Fibroblast of lung (primary cell): ENCODE results near the gene BACH1. TPM values are rescaled to one million over a fixed set of nuclear protein-coding genes. Genes with fewer than 3 reads are reported as not detected.

Experiments used
- DNase-seq, 2 donors: peaks; one replicate each; pipeline versions ENCODE4 v3.0.0 to v3.0.0-alpha.2; 2010; ENCODE audit warnings: low read depth in 2 of 2
- H2AFZ ChIP-seq: 2 replicates; pipeline ENCODE4 v1.5.1; 2012; ENCODE audit warnings: low read length, control low read depth, inconsistent platforms
- H3K27ac ChIP-seq: 2 replicates; pipeline ENCODE4 v1.5.1; 2011; ENCODE audit warnings: low read length, control low read depth; ENCODE audit not compliant: insufficient read depth
- H3K27me3 ChIP-seq: 2 replicates; pipeline ENCODE4 v1.5.1; 2011; ENCODE audit warnings: mild to moderate bottlenecking, low read length; ENCODE audit not compliant: control insufficient read depth, insufficient read depth
- H3K36me3 ChIP-seq: 2 replicates; pipeline ENCODE4 v1.5.1; 2011; ENCODE audit warnings: low read length; ENCODE audit not compliant: control insufficient read depth, insufficient read depth
- H3K4me1 ChIP-seq: 2 replicates; pipeline ENCODE4 v1.5.1; 2011; ENCODE audit warnings: low read length; ENCODE audit not compliant: control insufficient read depth, insufficient read depth; ENCODE audit errors: extremely low read depth
- H3K4me2 ChIP-seq: 2 replicates; pipeline ENCODE4 v1.5.1; 2011; ENCODE audit warnings: low read length, control low read depth; ENCODE audit not compliant: insufficient read depth; ENCODE audit errors: extremely low read depth
- H3K4me3 ChIP-seq, 4 experiments: fragments of 200-600 bp in 1 of 4; sonication (generic) in 1 of 4; replicated peaks in 1 of 4; 2 replicates each; pipeline ENCODE4 v1.5.1; 2011 to 2016; ENCODE audit warnings: low read length in 4 of 4, low read depth in 3 of 4, mild to moderate bottlenecking in 3 of 4, control low read depth in 2 of 4, inconsistent platforms in 1 of 4, mixed read lengths in 1 of 4; ENCODE audit not compliant: insufficient read depth in 1 of 4; ENCODE audit errors: control extremely low read depth in 1 of 4
- H3K79me2 ChIP-seq: 2 replicates; pipeline ENCODE4 v1.5.1; 2012; ENCODE audit warnings: mild to moderate bottlenecking, low read length, inconsistent platforms; ENCODE audit not compliant: control insufficient read depth, insufficient read depth
- H3K9ac ChIP-seq: 2 replicates; pipeline ENCODE4 v1.5.1; 2011; ENCODE audit warnings: mild to moderate bottlenecking, low read length, control low read depth; ENCODE audit not compliant: insufficient read depth
- H3K9me3 ChIP-seq: 2 replicates; pipeline ENCODE4 v1.5.1; 2012; ENCODE audit warnings: low read depth, low read length; ENCODE audit not compliant: control insufficient read depth, insufficient read depth
- H4K20me1 ChIP-seq: 2 replicates; pipeline ENCODE4 v1.5.1; 2011; ENCODE audit warnings: low read length; ENCODE audit not compliant: control insufficient read depth, insufficient read depth; ENCODE audit errors: extremely low read depth
- CTCF ChIP-seq, 2 donors: IDR thresholded peaks in 1 of 2; conservative IDR thresholded peaks in 1 of 2; 1 replicate in 1 of 2; 2 replicates in 1 of 2; pipeline ENCODE4 v1.5.1; 2011 to 2012; ENCODE audit warnings: low read length in 2 of 2, control low read depth in 1 of 2, inconsistent platforms in 1 of 2, low read depth in 1 of 2, mild to moderate bottlenecking in 1 of 2
- EZH2 ChIP-seq: IDR thresholded peaks from 2 replicates; pipeline ENCODE4 v1.5.1; 2012; ENCODE audit warnings: low read length, control low read depth, mild to moderate bottlenecking; ENCODE audit errors: missing control alignments
- polyA plus RNA-seq, 2 donors: library from polyadenylated mRNA; depleted of rRNA in 1 of 2; stranded (reverse) in 1 of 2; unstranded in 1 of 2; fragments of >200 nt; gene quantifications; 2 replicates each; pipeline ENCODE4 v1.2.1, GENCODE V29; 2011 to 2012; ENCODE audit warnings: missing spikeins in 1 of 2
- total RNA-seq: library from RNA; depleted of rRNA; stranded (reverse); fragments of >200 nt; gene quantifications from 2 replicates; pipeline ENCODE4 v1.2.1, GENCODE V29; 2014

The BACH1 gene
- total and polyA plus RNA-seq, 2 donors (not counting 1 experiment from before 2014, with no cell fraction given) = 38.2 to 127 TPM

- no peak overlapping the region for H3K9ac ChIP-seq
- H2AFZ ChIP-seq = no peak overlapping the region
- H3K79me2 ChIP-seq = peaks cover 74% of the 10 kb centered on the region
- no peaks in the 10 kb centered on the region for H4K20me1 ChIP-seq
- peaks cover 34% of the 10 kb centered on the region for H3K4me1 ChIP-seq
- no peaks in the 10 kb centered on the region for H3K9me3 ChIP-seq
- no peak for TF ChIP-seq CTCF (conservative IDR thresholded peaks at IDR 0.05 in 1 of 2, IDR thresholded peaks at IDR 0.05 in 1 of 2; ENCODE audit: low read depth in 1 of 2, low read length in 2 of 2)
- no peak for TF ChIP-seq EZH2
- no peaks in the 10 kb centered on the region for H3K27me3 ChIP-seq
- no peak overlapping the region for H3K4me3 ChIP-seq
- H3K4me2 ChIP-seq = no peak overlapping the region
- no peak overlapping the region for H3K27ac ChIP-seq
- DNase-seq = no peak
- no peaks in the 10 kb centered on the region for H3K36me3 ChIP-seq
Measured at GRCh38 chr21:29338256-29338655, 39.5 kb downstream of the BACH1 start.

- no peaks in the 10 kb centered on the region for H3K9me3 ChIP-seq
- H2AFZ ChIP-seq = no peak overlapping the region
- no peaks in the 10 kb centered on the region for H3K36me3 ChIP-seq
- no peak overlapping the region for H3K4me3 ChIP-seq
- no peak overlapping the region for H3K4me2 ChIP-seq
- no peaks in the 10 kb centered on the region for H4K20me1 ChIP-seq
- no peaks in the 10 kb centered on the region for H3K27me3 ChIP-seq
- peaks cover 32% of the 10 kb centered on the region for H3K4me1 ChIP-seq
- H3K79me2 ChIP-seq = peaks cover 70% of the 10 kb centered on the region
- TF ChIP-seq EZH2 (no peak), CTCF (conservative IDR thresholded peaks at IDR 0.05 in 1 of 2, IDR thresholded peaks at IDR 0.05 in 1 of 2; ENCODE audit: low read depth in 1 of 2, low read length in 2 of 2) (no peak)
- no peak overlapping the region for H3K9ac ChIP-seq
- DNase-seq = peak in 1 of 2 donors; percentile 59
- peak overlapping the region; percentile 35 for H3K27ac ChIP-seq
Measured at GRCh38 chr21:29340228-29340627, 41.5 kb downstream of the BACH1 start.

- peak in 1 of 2 donors; percentile 23 for TF ChIP-seq CTCF (conservative IDR thresholded peaks at IDR 0.05 in 1 of 2, IDR thresholded peaks at IDR 0.05 in 1 of 2; ENCODE audit: low read depth in 1 of 2, low read length in 2 of 2)
- no peak for TF ChIP-seq EZH2
- DNase-seq = peak; percentile 99
- peaks cover 70% of the 10 kb centered on the region for H3K79me2 ChIP-seq
- H3K9ac ChIP-seq = peak overlapping the region; percentile 27
- peaks cover 1% of the 10 kb centered on the region for H3K36me3 ChIP-seq
- peaks cover 31% of the 10 kb centered on the region for H3K4me1 ChIP-seq
- H3K4me3 ChIP-seq = peak overlapping the region; percentile 16 to 50 (median 28)
- peak overlapping the region; percentile 72 for H3K4me2 ChIP-seq
- no peak overlapping the region for H2AFZ ChIP-seq
- H4K20me1 ChIP-seq = no peaks in the 10 kb centered on the region
- no peaks in the 10 kb centered on the region for H3K9me3 ChIP-seq
- H3K27me3 ChIP-seq = no peaks in the 10 kb centered on the region
- H3K27ac ChIP-seq = peak overlapping the region; percentile 95
Measured at GRCh38 chr21:29342363-29342957, 43.7 kb downstream of the BACH1 start.
